Activated CD8-positive, alpha-beta T cell treated with anti-CD3 and anti-CD28 coated beads, Interleukin-2, amount 10 ng/mL, durations not matched to agents 7 days and 5 days (primary cell): ENCODE results near the gene ST3GAL3. TPM values are rescaled to one million over a fixed set of nuclear protein-coding genes. Genes with fewer than 3 reads are reported as not detected.

ENCODE experiments used
- ATAC-seq: fragments of 150-1000 bp; cut with Tn5 transposase; one replicate; pipeline ENCODE4 v1.10.0; 2021; ENCODE audit warnings: moderate library complexity
- CTCF ChIA-PET: fragments of 350-600 bp; sonication (Branson Sonifier 250); formaldehyde crosslinking; loops from one replicate; lab custom pipeline; 2021; ENCODE audit warnings: antibody characterized with exemption; lab: Charles Lee
- POLR2A ChIA-PET: fragments of 350-600 bp; sonication (Branson Sonifier 250); formaldehyde crosslinking; loops from one replicate; lab custom pipeline; 2021; ENCODE audit warnings: antibody characterized with exemption; lab: Charles Lee
- DNase-seq: peaks from one replicate; pipeline ENCODE4 v3.0.0-alpha.2; 2020
- H3K27ac Mint-ChIP-seq: one replicate; pipeline ENCODE4 v1.8.0; 2021; ENCODE audit warnings: mild to moderate bottlenecking, mixed read lengths
- H3K27me3 Mint-ChIP-seq: one replicate; pipeline ENCODE4 v1.8.0; 2021; ENCODE audit warnings: low read depth, mixed read lengths
- H3K36me3 Mint-ChIP-seq: one replicate; pipeline ENCODE4 v1.8.0; 2021; ENCODE audit warnings: low read depth, mixed read lengths
- H3K4me1 Mint-ChIP-seq: one replicate; pipeline ENCODE4 v1.8.0; 2021; ENCODE audit warnings: low read depth, mixed read lengths
- H3K4me3 Mint-ChIP-seq: one replicate; pipeline ENCODE4 v1.8.0; 2021; ENCODE audit warnings: mild to moderate bottlenecking, mixed read lengths
- H3K9me3 Mint-ChIP-seq: one replicate; pipeline ENCODE4 v1.8.0; 2022; ENCODE audit warnings: mixed read lengths; ENCODE audit not compliant: insufficient read depth
- total RNA-seq, 2 experiments: library from RNA; stranded (reverse); gene quantifications; one replicate each; pipeline ENCODE4 v1.2.3, GENCODE V29; 2021

Gene ST3GAL3
- total RNA-seq, 2 experiments from 2014 or later, result 20.4 to 23.3 TPM

- Mint-ChIP-seq H3K9me3 (no peaks in the 10 kb centered on the region), H3K4me3 (no peak overlapping the region), H3K27ac (peak overlapping the region; percentile 15), H3K27me3 (peaks cover 20% of the 10 kb centered on the region), H3K36me3 (peaks cover 4% of the 10 kb centered on the region), H3K4me1 (peaks cover 23% of the 10 kb centered on the region)
- DNase-seq (no peak), ATAC-seq (no peak)
- POLR2A ChIA-PET, result interaction anchor here (0.9 kb wide), 1 partner anchor 226 kb away, joined by 3 read pairs; the partner anchor contains the start of gene ST3GAL3
- CTCF ChIA-PET, result interaction anchor here (1.3 to 11.3 kb wide), 10 partner anchors 14 to 406 kb away, joined by 3 to 506 read pairs (median 16); partner anchors contain the start of genes IPO13 and KDM4A
Observed at GRCh38 chr1:43932786-43933385, 225.6 kb downstream of the ST3GAL3 start.

DNA sequence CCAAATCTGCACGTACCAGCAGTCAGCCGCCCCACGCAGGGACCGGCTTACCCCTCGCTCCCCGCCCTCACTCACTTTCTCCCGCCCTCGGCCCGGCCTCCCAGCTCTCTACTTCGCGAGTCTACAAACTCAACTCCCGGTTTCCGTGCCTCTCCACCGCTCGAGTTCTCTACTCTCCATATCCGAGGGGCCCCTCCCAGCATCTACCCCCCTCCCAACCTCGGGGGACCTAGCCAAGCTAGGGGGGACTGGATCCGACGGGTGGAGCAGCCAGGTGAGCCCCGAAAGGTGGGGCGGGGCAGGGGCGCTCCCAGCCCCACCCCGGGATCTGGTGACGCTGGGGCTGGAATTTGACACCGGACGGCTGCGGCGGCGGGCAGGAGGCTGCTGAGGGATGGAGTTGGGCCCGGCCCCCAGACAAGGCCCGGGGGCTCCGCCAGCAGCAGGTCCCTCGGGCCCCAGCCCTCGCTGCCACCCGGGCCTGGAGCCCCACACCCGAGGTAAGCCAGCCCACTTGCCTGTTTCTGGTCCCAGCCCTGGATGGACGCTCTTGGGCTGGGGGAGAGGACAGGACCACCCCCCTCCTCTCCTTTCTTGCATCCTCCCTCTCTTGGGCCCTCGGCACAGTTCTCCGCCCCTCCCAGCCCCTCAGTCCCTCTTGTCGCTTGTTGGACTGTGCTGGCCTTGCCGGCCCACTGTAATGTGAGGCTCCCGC lies 226.2 kb downstream of the ST3GAL3 start, which contains the start of gene ARTN:
Gene ARTN, plus strand, starts transcription at position 416 of the 715 bp plus-strand sequence. CDS start 1,856 bp downstream, outside the sequence.
- Mint-ChIP-seq H3K27ac (peak within 1 kb of the TSS; percentile 15), H3K4me1 (peaks cover 23% of the 10 kb centered on the region), H3K9me3 (no peaks in the 10 kb centered on the region), H3K27me3 (peaks cover 20% of the 10 kb centered on the region), H3K36me3 (peaks cover 4% of the 10 kb centered on the region), H3K4me3 (no peak within 1 kb of the TSS)
- no peak for DNase-seq
- ChIA-PET CTCF (interaction anchor here (0.9 to 11.3 kb wide), 31 partner anchors 8 to 707 kb away, joined by 3 to 506 read pairs (median 10); partner anchors contain the start of genes ATP6V0B, IPO13, KDM4A and PTPRF), POLR2A (no interaction called here)
- ATAC-seq, result no peak

DNA sequence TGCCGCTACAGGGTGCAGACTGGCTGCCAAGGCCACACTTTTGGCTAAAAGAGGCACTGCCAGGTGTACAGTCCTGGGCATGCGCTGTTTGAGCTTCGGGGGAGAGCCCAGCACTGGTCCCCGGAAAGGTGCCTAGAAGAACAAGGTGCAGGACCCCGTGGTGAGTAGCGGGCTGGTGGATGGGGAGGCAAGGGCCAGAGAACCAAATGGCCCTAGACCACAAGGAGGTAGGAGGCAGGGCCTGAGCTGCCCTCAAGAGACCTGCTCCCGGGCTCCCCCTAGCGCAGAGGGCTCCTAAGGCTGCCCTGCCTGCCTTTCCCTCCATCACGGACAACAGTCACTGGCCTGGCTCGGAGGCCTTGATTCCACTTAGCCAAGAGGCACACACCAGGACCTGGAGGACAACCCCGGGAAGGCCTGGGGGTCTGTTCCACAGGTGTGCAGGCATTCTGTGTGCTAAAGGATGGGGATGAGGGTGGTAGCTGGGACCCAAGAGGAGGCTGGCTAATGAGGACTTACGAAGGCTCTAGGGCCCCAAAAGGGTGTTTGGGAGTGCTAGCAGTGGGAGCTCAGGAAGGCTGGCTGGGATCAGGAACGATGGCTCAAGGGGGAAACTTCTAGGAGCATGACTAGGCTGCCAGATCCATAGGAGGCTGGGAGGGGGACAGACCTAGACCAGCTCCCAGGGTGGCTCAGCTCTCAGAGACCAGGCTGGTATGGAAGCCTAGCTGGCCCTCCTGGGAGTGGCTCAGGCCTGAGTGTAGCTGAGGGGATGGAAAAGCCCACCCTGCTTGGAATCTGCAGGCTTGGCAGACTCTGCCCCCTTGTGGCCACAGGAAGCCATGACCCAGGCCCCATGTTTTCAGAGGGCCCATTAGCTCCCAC lies 227.0 kb downstream of the ST3GAL3 start:
- DNase-seq (peak; percentile 70), ATAC-seq (peak; percentile 64)
- Mint-ChIP-seq H3K27ac (no peak overlapping the region), H3K36me3 (peaks cover 4% of the 10 kb centered on the region), H3K9me3 (no peaks in the 10 kb centered on the region), H3K4me1 (peaks cover 23% of the 10 kb centered on the region), H3K27me3 (peaks cover 20% of the 10 kb centered on the region), H3K4me3 (no peak overlapping the region)
- ChIA-PET POLR2A (interaction anchor here (0.7 to 1.2 kb wide), 4 partner anchors 13 to 228 kb away, joined by 3 to 5 read pairs (median 3); partner anchors contain the start of gene IPO13), CTCF (interaction anchor here (0.5 to 11.3 kb wide), 97 partner anchors 9 to 851 kb away, joined by 3 to 506 read pairs (median 4); partner anchors contain the start of genes ATP6V0B, DPH2, IPO13 and KDM4A)

DNA sequence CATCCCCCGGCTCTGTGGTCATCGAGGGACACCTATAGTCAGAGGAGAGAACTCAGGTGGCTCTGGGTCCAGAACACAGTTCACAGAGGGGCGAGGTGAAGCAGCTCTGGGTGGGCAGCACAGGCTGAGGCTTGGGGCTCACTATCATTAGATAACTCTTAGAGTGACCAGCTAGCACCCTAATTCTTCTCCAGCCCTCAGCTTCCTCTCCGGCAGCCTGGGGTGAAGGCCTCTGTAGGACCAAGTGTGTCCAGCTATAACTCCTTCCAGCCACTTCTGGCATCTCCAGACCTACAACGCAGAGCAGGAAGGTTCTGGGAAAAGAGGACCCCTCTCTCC lies 227.6 kb downstream of the ST3GAL3 start:
- Mint-ChIP-seq H3K9me3 (no peaks in the 10 kb centered on the region), H3K4me1 (peaks cover 23% of the 10 kb centered on the region), H3K27ac (no peak overlapping the region), H3K27me3 (peaks cover 20% of the 10 kb centered on the region), H3K36me3 (peaks cover 4% of the 10 kb centered on the region), H3K4me3 (no peak overlapping the region)
- no peak for ATAC-seq
- ChIA-PET CTCF (interaction anchor here (0.5 to 11.3 kb wide), 95 partner anchors 10 to 850 kb away, joined by 3 to 506 read pairs (median 4); partner anchors contain the start of genes ATP6V0B, DPH2, IPO13 and KDM4A), POLR2A (interaction anchor here (0.7 to 1.2 kb wide), 4 partner anchors 12 to 229 kb away, joined by 3 to 5 read pairs (median 3); partner anchors contain the start of gene IPO13)
- no peak for DNase-seq

GRCh38 chr1:43935711-43936427 lies 228.5 kb downstream of the ST3GAL3 start:
- Mint-ChIP-seq H3K27ac (no peak overlapping the region), H3K4me3 (no peak overlapping the region), H3K4me1 (peaks cover 23% of the 10 kb centered on the region), H3K36me3 (peaks cover 4% of the 10 kb centered on the region), H3K27me3 (peaks cover 20% of the 10 kb centered on the region), H3K9me3 (no peaks in the 10 kb centered on the region)
- no peak for DNase-seq
- CTCF ChIA-PET, result interaction anchor here (0.9 to 11.3 kb wide), 39 partner anchors 11 to 849 kb away, joined by 3 to 506 read pairs (median 6); partner anchors contain the start of genes ATP6V0B, DPH2, IPO13 and KDM4A
- ATAC-seq, result peak; percentile 8
- POLR2A ChIA-PET, result interaction anchor here (1.2 kb wide), 1 partner anchor 11 kb away, joined by 5 read pairs; the partner anchor contains the start of gene IPO13

DNA sequence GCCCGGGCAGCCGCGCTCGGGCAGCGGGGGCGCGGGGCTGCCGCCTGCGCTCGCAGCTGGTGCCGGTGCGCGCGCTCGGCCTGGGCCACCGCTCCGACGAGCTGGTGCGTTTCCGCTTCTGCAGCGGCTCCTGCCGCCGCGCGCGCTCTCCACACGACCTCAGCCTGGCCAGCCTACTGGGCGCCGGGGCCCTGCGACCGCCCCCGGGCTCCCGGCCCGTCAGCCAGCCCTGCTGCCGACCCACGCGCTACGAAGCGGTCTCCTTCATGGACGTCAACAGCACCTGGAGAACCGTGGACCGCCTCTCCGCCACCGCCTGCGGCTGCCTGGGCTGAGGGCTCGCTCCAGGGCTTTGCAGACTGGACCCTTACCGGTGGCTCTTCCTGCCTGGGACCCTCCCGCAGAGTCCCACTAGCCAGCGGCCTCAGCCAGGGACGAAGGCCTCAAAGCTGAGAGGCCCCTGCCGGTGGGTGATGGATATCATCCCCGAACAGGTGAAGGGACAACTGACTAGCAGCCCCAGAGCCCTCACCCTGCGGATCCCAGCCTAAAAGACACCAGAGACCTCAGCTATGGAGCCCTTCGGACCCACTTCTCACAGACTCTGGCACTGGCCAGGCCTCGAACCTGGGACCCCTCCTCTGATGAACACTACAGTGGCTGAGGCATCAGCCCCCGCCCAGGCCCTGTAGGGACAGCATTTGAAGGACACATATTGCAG lies 229.3 kb downstream of the ST3GAL3 start:
- H3K27ac Mint-ChIP-seq, result no peak overlapping the region
- no peaks in the 10 kb centered on the region for H3K9me3 Mint-ChIP-seq
- H3K4me3 Mint-ChIP-seq, result peak overlapping the region; percentile 46
- peaks cover 23% of the 10 kb centered on the region for H3K4me1 Mint-ChIP-seq
- H3K36me3 Mint-ChIP-seq, result peaks cover 4% of the 10 kb centered on the region
- DNase-seq (peak; percentile 36), ATAC-seq (peak; percentile 47)
- ChIA-PET POLR2A (no interaction called here), CTCF (interaction anchor here (1.1 to 11.3 kb wide), 4 partner anchors 10 to 171 kb away, joined by 3 to 506 read pairs (median 98); partner anchors contain the start of gene IPO13)
- peaks cover 20% of the 10 kb centered on the region for H3K27me3 Mint-ChIP-seq

- ATAC-seq (no peak), DNase-seq (no peak)
- Mint-ChIP-seq H3K4me3 (no peak overlapping the region), H3K36me3 (peaks cover 4% of the 10 kb centered on the region), H3K9me3 (no peaks in the 10 kb centered on the region), H3K27me3 (peaks cover 20% of the 10 kb centered on the region), H3K27ac (no peak overlapping the region), H3K4me1 (peaks cover 23% of the 10 kb centered on the region)
- CTCF ChIA-PET, result interaction anchor here (6.5 to 11.3 kb wide), 2 partner anchors 10 to 172 kb away, joined by 148 to 506 read pairs; partner anchors contain the start of gene IPO13
- POLR2A ChIA-PET, result no interaction called here
Observed at GRCh38 chr1:43937179-43937865, 230.0 kb downstream of the ST3GAL3 start.

GRCh38 chr1:43938383-43938782 lies 231.0 kb downstream of the ST3GAL3 start:
- ChIA-PET POLR2A (no interaction called here), CTCF (interaction anchor here (0.5 to 11.3 kb wide), 3 partner anchors 9 to 173 kb away, joined by 3 to 506 read pairs (median 148); partner anchors contain the start of gene IPO13)
- H3K27me3 Mint-ChIP-seq, result peaks cover 10% of the 10 kb centered on the region
- no peak overlapping the region for H3K27ac Mint-ChIP-seq
- peaks cover 17% of the 10 kb centered on the region for H3K4me1 Mint-ChIP-seq
- ATAC-seq, result no peak
- no peak overlapping the region for H3K4me3 Mint-ChIP-seq
- peaks cover 2% of the 10 kb centered on the region for H3K36me3 Mint-ChIP-seq
- DNase-seq, result no peak
- no peaks in the 10 kb centered on the region for H3K9me3 Mint-ChIP-seq

DNA sequence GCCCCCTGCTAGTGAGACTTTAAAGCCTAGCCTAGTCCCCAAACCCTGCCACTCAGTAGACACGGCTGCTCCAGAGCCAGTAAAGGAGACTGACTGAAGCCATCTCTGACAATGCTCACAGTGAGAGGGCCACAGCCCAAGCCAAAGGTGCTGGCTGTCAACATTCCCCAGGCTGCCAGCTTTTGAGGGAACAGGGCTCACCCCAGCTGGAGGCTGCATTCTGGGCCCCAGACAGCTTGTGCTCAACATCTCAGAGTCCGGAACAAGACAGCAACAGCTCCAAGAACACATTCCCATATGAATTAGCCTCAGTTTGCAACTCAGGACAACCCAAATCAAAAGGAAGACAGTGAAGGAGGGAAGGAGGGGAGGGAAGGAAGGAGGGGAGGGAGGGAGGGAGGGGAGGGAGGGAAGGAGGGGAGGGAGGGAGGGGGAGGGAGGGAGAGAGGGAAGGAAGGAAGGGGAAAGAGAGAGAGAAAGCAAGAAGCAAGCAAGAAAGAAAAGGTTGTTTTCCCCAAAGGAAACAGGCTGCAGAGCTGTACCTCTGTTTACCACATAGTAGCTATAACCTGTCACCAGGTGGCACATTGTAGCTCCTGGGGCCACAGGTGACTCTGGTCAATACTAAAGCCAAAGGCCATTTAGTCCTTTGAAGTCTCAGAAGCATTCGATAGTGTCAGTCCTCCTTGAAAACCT lies 231.7 kb downstream of the ST3GAL3 start:
- Mint-ChIP-seq H3K4me3 (no peak overlapping the region), H3K36me3 (peaks cover 2% of the 10 kb centered on the region), H3K4me1 (peaks cover 13% of the 10 kb centered on the region), H3K27me3 (peaks cover 7% of the 10 kb centered on the region), H3K9me3 (no peaks in the 10 kb centered on the region), H3K27ac (no peak overlapping the region)
- CTCF ChIA-PET, result interaction anchor here (0.5 to 11.3 kb wide), 5 partner anchors 8 to 175 kb away, joined by 3 to 506 read pairs (median 6); partner anchors contain the start of gene IPO13
- POLR2A ChIA-PET, result interaction anchor here (0.6 kb wide), 1 partner anchor 364 kb away, joined by 3 read pairs; no protein-coding TSS in a partner anchor
- no peak for ATAC-seq
- no peak for DNase-seq
